Suprapubic skin (tissue), 4 donors: ENCODE measurements around the gene HMOX2.

ENCODE experiments used
- CTCF ChIP-seq, 2 donors: fragments of 200-600 bp in 1 of 2; fragments of 450-650 bp in 1 of 2; sonication (generic) in 1 of 2; IDR thresholded peaks; one replicate each; pipeline ENCODE4 v1.5.1; 2016 to 2019; ENCODE audit warnings: antibody characterized with exemption in 2 of 2, mild to moderate bottlenecking in 1 of 2, moderate library complexity in 1 of 2
- POLR2A ChIP-seq, 2 donors: fragments of 450-650 bp; IDR thresholded peaks; one replicate each; pipeline ENCODE4 v1.6.1; 2017; ENCODE audit warnings: antibody characterized with exemption in 2 of 2, mild to moderate bottlenecking in 2 of 2, moderate library complexity in 2 of 2
- POLR2AphosphoS5 ChIP-seq, 3 donors: sonication (generic); formaldehyde crosslinking; IDR thresholded peaks; one replicate each; pipeline ENCODE4 v1.6.1; 2017; ENCODE audit warnings: antibody characterized with exemption in 3 of 3

- TF ChIP-seq POLR2A (IDR thresholded peaks at IDR 0.05) (no peak), CTCF (IDR thresholded peaks at IDR 0.05) (no peak), POLR2AphosphoS5 (IDR thresholded peaks at IDR 0.05) (no peak)
Measured at GRCh38 chr16:4505356-4506147, 29.4 kb downstream of the HMOX2 start.
